Loucy (cell line): ENCODE results near the gene ADCY10.

Experiments
- EZH2phosphoT487 ChIP-seq: fragments of 200-600 bp; IDR thresholded peaks from 2 replicates; pipeline ENCODE4 v1.6.1; 2018; ENCODE audit warnings: antibody characterized with exemption, mild to moderate bottlenecking, moderate library complexity, borderline replicate concordance
- TF ChIP-seq, protein P1 (sequence below): fragments of 200-600 bp; sonication (generic); conservative IDR thresholded peaks from 2 replicates; pipeline ENCODE4 v1.5.1; 2014; ENCODE audit warnings: mild to moderate bottlenecking, antibody characterized with exemption, low read length

DNA sequence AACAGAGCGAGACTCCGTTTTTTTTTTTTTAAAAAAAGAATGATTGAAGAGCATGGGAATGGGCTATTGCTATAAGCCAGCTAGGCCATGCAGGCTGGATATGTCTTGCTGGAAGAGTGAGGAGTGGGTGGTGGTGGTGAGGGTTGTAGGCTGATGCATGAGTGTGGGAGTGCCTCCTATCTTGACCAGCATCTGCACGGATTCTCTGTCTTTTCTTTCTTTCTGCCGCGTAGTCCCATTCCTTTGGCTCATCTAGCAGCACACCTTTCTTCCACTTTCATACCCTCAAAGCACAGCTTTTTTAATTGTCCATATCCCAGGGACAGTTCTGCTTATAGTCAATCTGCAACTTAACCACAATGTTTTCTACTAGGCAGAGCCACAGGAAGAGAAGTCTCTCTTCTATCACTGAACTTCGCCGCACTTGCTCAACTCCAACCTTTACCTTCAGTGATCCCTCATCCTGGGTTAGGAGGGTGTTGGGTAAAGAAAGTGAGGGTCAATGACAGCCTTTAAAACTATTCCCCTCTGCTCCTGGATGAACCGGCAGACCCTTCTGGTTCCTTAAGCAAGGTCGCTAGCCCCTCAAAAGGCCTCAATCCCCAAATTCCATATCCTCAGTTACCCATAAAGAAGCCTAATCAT, 15.2 kb downstream of the ADCY10 start:
- TF ChIP-seq, protein P1, sequence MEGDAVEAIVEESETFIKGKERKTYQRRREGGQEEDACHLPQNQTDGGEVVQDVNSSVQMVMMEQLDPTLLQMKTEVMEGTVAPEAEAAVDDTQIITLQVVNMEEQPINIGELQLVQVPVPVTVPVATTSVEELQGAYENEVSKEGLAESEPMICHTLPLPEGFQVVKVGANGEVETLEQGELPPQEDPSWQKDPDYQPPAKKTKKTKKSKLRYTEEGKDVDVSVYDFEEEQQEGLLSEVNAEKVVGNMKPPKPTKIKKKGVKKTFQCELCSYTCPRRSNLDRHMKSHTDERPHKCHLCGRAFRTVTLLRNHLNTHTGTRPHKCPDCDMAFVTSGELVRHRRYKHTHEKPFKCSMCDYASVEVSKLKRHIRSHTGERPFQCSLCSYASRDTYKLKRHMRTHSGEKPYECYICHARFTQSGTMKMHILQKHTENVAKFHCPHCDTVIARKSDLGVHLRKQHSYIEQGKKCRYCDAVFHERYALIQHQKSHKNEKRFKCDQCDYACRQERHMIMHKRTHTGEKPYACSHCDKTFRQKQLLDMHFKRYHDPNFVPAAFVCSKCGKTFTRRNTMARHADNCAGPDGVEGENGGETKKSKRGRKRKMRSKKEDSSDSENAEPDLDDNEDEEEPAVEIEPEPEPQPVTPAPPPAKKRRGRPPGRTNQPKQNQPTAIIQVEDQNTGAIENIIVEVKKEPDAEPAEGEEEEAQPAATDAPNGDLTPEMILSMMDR = no peak
- TF ChIP-seq EZH2phosphoT487 = no peak
